Mesenteric fat pad (tissue), 1 donor: Measurements from ENCODE around the gene CEACAM21. TPM values are rescaled to one million over a fixed set of nuclear protein-coding genes. Genes with fewer than 3 reads are reported as not detected.

Experiments used
- DNase-seq: peaks from one replicate; pipeline ENCODE4 v3.0.0-alpha.2; 2020; ENCODE audit warnings: low spot score
- total RNA-seq: library from RNA; stranded (reverse); fragmentation: NEBNext Ultra II Directional; extraction: Animal tissue kit (Norgen Biotek cat#: 25700); gene quantifications from one replicate; pipeline ENCODE4 v1.2.1, GENCODE V29; 2021
- donor health status: DM: yes; HTN: yes; CAD: no.

CEACAM21 gene
- total RNA-seq, 1 donor from 2014 or later: 2.1 TPM

DNA sequence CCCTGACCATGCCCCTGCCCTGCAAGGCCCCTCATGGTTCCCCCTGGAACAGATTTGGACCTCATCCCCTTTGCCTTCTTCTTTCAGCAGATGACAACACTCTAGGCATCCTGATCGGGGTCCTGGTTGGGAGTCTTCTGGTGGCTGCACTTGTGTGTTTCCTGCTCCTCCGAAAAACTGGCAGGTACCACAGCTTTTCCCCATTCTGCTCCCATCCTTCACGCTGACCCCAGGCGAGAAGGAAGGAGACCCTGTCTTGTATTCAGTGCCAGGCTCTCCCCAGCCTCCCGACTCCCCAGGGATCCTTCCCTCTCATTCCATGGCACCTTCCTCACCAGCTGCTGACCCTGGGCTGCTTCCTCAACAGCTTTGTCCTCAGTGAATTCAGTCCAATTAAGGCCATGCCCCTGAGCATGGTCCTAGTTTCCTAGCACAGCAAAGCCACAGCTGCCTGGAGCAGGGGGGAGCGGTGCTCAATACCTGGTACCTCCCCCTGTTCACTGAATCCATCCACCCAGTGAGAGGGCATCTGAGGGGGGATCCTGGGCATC lies 8.4 kb downstream of the CEACAM21 start:
- DNase-seq: no peak

DNA sequence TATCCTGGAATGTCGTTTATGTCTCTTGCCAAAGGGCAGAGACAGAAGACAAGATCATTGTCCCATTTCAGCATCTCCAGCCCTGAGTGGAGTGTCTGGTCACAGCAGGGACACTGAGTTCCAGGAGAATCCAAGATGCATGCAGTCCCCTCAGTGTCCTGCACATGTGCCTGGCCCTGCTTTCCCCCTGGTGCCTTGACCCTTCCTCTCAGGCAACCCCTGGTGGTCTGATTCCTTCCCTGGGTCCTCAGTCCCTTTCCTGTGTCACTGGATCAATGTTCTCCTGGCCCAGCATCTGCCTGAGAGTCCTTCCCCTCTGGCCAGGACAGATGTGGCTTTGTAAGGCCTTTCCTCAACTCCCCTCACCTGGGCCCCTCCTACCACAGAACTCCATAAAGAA lies 9.0 kb downstream of the CEACAM21 start:
- no peak for DNase-seq

- no peak for DNase-seq
Observed at GRCh38 chr19:41586064-41586463, 10.1 kb downstream of the CEACAM21 start.

- no peak for DNase-seq
Observed at GRCh38 chr19:41587101-41587837, 11.3 kb downstream of the CEACAM21 start.

DNA sequence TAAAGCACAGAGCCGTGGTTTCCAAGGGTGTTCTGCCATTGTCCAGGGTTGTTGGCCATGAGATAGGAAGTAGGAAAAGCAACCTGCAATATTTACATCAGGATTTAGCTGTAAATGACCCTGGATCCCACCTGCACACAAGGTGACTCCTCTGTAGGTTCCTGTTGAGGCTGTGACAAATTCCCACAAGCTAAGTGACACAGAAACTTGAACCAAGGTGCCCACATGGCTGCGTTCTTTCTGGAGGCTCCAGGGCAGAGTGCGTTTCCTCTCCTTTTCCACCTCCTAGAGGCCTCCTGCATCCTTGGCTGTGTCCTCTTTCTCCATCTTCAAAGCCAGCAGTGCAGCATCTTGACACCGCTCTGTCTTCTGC lies 11.9 kb downstream of the CEACAM21 start:
- no peak for DNase-seq

DNA sequence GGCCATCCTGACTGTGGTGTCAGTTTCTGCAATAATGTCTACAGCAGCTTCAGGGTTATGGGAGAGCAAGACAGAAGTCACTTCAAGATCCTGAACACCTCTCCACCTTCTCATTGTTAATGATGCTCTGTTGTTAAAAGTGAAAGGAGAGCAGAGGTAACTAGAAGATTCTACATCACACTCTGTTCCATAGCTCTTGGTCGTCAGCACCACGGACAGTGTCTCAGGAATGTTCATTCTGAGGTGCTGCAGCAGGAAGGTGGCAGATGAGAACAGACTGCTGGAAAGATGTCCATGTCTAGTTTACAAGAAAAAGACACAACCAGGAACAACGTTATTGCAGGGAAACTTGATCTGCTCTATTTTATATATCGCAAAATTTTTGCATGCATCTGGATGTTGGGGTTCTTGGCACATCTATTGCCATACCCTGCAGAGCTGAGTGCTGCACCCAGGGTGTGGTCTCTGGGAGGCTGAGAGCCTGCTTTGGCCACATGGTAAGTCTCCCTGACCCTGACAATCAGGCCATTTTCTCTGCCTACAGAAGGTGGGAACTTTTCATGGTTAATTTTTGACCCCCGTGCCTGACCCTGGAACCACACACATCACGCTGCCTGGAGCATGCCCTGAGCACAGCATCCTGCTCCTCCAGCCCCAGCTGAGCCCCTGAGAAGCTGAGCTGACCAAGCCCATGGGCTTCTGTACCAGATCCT lies 12.7 kb downstream of the CEACAM21 start:
- no peak for DNase-seq

DNA sequence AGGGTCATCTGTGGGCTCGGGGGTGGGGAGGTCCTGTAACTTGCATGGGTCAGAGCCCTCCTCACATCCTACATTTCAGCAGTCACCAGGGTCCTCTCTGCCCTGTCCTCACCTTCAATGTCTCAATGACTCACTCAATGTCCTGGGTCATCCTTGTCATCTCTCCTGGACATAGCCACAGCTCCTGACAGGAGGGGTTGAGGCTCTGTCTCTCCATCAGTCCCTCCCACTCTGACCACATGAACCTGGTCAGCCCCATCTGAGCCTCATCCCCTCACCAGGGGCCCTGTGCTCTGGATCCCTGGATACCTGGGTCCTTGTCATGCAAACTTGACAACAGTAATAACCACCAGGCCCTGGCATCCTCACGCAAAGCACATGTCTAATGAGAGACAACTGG lies 13.4 kb downstream of the CEACAM21 start:
- no peak for DNase-seq

GRCh38 chr19:41590936-41591335 lies 15.0 kb downstream of the CEACAM21 start:
- no peak for DNase-seq

GRCh38 chr19:41591951-41592562 lies 16.1 kb downstream of the CEACAM21 start:
- DNase-seq: no peak

DNA sequence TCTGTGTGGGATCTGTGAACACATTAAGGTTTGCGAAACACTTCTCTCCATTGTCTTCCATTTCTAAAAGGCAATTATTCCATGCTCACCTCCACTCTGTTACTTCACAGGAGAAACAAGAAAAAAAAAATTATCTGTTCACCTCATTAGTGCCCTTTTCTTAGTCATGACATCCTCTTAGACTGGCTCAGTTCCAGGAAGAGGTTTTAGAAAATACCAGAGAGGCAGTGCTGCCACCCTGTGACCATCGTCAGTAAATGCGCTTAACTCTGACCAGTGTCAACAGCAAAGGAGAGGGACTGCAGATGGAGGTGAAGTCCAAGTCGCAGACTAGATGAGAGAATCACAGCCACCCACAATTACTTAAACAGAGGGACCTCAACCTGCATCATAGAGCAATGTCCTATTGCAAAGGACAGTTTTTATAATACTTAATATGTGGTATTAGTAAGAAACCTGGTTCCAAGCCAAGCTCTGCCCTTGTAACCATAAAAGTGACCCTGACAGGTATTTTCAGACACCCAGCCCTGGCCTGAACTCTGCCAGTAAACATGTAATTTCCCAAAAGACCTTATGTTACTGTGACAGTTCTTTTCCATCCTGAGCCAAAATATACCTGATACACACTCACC lies 19.4 kb downstream of the CEACAM21 start:
- no peak for DNase-seq

GRCh38 chr19:41595890-41596280 lies 19.9 kb downstream of the CEACAM21 start:
- DNase-seq: no peak

DNA sequence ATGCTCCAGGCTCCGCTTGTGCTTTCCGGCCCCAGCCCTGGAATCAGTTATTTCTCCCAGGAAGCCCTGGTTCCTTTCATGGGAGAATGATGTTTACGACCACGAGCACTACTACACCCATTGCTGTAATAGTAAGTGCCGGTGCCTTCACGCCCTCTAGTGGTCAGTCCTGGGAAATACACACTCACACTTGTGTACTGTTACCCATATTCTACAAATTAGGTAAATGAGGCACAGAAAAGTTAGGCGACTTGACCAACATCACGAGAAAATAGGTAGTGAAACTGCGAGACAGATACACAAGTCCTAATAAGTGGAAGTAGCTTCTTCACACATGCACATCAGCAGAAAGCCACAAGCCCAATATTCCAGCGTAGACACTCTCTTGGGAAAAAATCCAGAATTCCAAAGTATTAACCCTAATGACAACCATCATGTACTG lies 21.7 kb downstream of the CEACAM21 start:
- no peak for DNase-seq

DNA sequence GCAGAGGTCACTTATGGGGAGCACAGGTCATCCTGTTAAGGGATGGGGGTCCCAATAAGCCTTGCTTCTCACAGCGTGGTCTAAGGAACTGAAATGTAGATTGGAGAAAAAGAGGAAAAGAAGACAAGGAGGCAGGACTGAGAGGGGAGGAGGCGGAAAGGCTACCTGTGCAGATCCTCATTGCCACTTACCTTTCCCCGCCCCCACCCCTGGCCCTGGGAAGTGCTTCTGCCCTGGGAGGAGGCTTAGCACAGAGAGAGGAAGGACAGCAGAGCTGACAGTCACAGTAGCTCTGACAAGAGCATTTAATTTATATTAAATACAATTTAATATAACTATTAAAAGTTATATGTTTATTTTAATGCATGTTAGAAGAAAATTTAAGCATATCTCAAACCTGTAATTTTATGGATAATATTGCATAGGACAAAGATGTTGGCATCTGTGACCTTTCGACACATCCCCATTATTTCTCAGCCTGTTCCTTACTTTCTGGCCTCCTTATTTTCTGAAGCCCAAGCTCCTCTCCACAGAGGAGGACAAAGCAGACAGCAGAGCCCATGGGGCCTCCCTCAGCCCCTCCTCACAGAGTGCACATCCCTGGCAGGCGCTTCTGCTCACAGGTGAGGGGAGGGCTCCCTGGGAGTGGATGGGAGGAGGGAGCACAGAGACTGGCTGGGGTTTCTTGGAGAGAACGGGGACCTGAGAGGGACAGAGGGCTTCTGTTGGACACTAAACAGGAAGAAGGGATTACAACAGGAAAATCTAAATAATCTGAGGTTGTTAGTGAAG lies 23.4 kb downstream of the CEACAM21 start:
- no peak for DNase-seq

GRCh38 chr19:41601771-41602170 lies 25.8 kb downstream of the CEACAM21 start:
- DNase-seq: no peak

DNA sequence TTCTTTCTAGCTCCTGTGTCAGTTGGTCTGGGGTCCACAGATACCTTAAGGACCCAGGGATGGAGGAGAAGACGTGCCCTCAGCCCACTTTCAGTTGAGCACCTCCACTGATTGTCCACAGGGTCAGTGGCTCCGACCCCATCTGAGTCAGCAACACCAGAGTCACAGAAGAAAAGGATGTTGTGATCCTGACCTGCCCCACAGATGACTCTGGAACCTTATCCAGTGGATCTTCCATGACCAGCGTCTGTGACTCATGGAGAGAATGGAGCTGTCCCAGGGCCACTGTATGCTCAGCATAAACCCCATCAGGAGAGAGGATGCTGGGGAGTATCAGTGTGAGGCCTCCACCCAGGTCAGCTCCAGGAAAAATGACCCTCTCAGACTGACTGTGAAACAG lies 28.9 kb downstream of the CEACAM21 start:
- DNase-seq: no peak

GRCh38 chr19:41606215-41606837 lies 30.4 kb downstream of the CEACAM21 start:
- no peak for DNase-seq

DNA sequence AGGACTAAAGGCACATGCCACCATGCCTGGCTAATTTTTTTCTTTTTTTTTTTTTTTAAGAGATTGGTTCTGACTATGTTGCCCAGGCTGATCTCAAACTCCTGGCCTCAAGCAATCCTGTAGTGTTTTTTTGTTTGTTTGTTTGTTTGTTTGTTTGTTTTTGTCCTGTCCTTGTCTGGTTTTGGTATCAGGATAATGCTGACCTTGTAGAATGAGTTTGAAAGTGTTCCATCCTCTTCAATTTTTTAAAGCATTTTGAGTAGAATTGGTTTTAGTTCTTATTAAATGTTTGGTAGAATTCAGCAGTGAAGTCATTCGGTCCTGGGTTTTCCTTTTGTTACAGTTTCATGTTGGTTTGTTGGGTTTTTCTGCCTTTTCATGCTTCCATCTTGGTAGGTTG lies 31.7 kb downstream of the CEACAM21 start:
- no peak for DNase-seq

DNA sequence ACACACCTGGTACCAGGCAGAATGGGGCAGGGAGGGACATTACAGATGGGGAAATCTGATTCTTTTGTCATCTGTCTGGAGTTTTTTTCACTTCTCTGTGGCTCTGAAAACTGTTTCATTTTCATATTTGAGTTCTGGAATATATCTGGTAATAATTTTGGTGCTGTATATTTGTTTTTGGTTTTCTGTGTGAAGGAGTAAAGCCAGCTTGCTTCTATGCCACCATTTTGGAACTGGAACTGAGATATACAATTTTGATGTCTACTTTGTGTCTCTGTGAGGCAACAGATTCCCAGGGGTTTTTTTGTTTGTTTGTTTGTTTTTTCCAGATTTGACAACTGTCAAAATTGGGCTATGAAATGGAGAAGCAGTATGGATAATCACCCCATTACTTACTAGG lies 34.8 kb downstream of the CEACAM21 start:
- DNase-seq: no peak

DNA sequence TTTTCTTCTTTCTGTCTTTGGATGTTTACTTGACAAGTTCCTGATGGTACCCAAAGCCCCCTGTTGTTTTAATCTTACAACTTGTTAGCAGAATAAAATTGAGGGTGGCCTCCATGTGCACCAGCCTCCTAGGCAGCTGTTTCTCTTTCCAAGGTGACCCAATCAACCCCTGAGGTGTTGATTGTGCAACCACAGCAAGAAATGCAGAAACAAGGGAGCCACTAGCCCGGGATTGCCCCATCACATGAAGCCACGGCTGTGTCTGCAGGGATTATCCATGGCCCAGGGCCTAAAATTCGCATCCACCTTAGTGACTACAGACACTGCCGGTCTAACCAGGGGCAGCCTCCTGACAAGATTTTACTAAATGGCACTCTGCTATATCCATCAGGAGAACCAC lies 36.5 kb downstream of the CEACAM21 start:
- no peak for DNase-seq

GRCh38 chr19:41615207-41615606 lies 39.2 kb downstream of the CEACAM21 start:
- DNase-seq: no peak
